Motor neuron (in vitro differentiated cells): ENCODE measurements around the gene MET. TPM values are rescaled to one million over a fixed set of nuclear protein-coding genes. Genes with fewer than 3 reads are reported as not detected.

Experiments
- ATAC-seq, 8 experiments: fragments of 200-7000 bp; cut with Tn5 transposase; replicated peaks in 6 of 8; 2 replicates each; pipeline ENCODE4 v1.8.0; 2021; ENCODE audit warnings: mild to moderate bottlenecking in 8 of 8, moderate library complexity in 8 of 8
- H3K27ac ChIP-seq, 2 donors: fragments of 250-450 bp; sonication (Bioruptor Pico); 2 replicates each; pipeline ENCODE4 v1.9.0; 2021; ENCODE audit warnings: antibody characterized with exemption in 2 of 2, mild to moderate bottlenecking in 2 of 2, moderate library complexity in 1 of 2
- H3K4me1 ChIP-seq, 2 donors: fragments of 250-450 bp; sonication (Bioruptor Pico); replicated peaks in 1 of 2; 2 replicates each; pipeline ENCODE4 v1.6.1; 2021; ENCODE audit warnings: antibody characterized with exemption in 2 of 2, mild to moderate bottlenecking in 2 of 2, moderate library complexity in 1 of 2
- H3K4me3 ChIP-seq, 5 donors: fragments of 250-450 bp; sonication (Bioruptor Pico); 2 replicates each; pipeline ENCODE4 v1.9.0; 2021; ENCODE audit warnings: antibody characterized with exemption in 5 of 5, mild to moderate bottlenecking in 5 of 5, moderate library complexity in 4 of 5
- WGBS, 10 experiments: fragments of 450-650 bp; shearing (Covaris generic); methylation state at CpG; one replicate each; pipeline ENCODE4 v1.0.0; 2022; 5-methylcytosine and 5-hydroxymethylcytosine counted together
- in situ Hi-C, 9 experiments: fragments of 400-800 bp; cut with MboI; loops; one replicate each; pipeline ENCODE4 v1.15.0; 2021; ENCODE audit warnings: low sequenced_read_pairs in 9 of 9, low pct_unique_long_range_greater_than_20kb in 2 of 9; ENCODE audit not compliant: unreplicated experiment in 9 of 9
- total RNA-seq, 8 experiments: library from RNA; unstranded; fragments of 300-600 nt; gene quantifications; 2 replicates each; pipeline versions ENCODE4 v1.2.3 to v1.2.4, GENCODE V29; 2022

Gene MET
- total RNA-seq, 8 experiments from 2014 or later = 1.5 to 52.7 (median 6.9) TPM

GRCh38 chr7:116763647-116764046, 91.7 kb downstream of the MET start:
- Histone ChIP-seq H3K4me1 (no peaks in the 10 kb centered on the region), H3K4me3 (no peak overlapping the region), H3K27ac (no peak overlapping the region)
- in situ Hi-C loops = no loop called here
- ATAC-seq = no peak
- WGBS, 10 experiments = 60 to 100% (median 89%) methylated on average over 1 of the region's 1 CpG

- in situ Hi-C loops = no loop called here
- ATAC-seq = no peak
- Histone ChIP-seq H3K4me3 (no peak overlapping the region), H3K4me1 (no peaks in the 10 kb centered on the region), H3K27ac (no peak overlapping the region)
- 50 to 100% (median 94%) methylated on average over 1 to 3 of the region's 3 CpGs; no CpG with 5 or more reads in 3 of the 10 experiments for WGBS, 10 experiments
Measured at GRCh38 chr7:116766881-116767280, 94.9 kb downstream of the MET start.

GRCh38 chr7:116769546-116769945, 97.5 kb downstream of the MET start:
- 66 to 93% (median 86%) methylated on average over 3 of the region's 3 CpGs; no CpG with 5 or more reads in 4 of the 10 experiments for WGBS, 10 experiments
- in situ Hi-C loops = no loop called here
- peak in 1 of 8 experiments; percentile 20 for ATAC-seq
- Histone ChIP-seq H3K27ac (no peak overlapping the region), H3K4me3 (no peak overlapping the region), H3K4me1 (no peaks in the 10 kb centered on the region)

- WGBS, 10 experiments = 22 to 100% (median 85%) methylated on average over 1 of the region's 1 CpG; no CpG with 5 or more reads in 4 of the 10 experiments
- H3K4me1 ChIP-seq = peaks cover 0 to 8% of the 10 kb centered on the region in 2 donors
- no peak overlapping the region for H3K4me3 ChIP-seq
- ATAC-seq = no peak
- in situ Hi-C loops = no loop called here
- no peak overlapping the region for H3K27ac ChIP-seq
Measured at GRCh38 chr7:116770941-116771340, 98.9 kb downstream of the MET start.

- ATAC-seq = no peak
- H3K4me1 ChIP-seq = peaks cover 0 to 15% of the 10 kb centered on the region in 2 donors
- in situ Hi-C loops = no loop called here
- H3K27ac ChIP-seq = no peak overlapping the region
- no peak overlapping the region for H3K4me3 ChIP-seq
- 83 to 100% (median 95%) methylated on average over 2 to 7 of the region's 7 CpGs; no CpG with 5 or more reads in 1 of the 10 experiments for WGBS, 10 experiments
Measured at GRCh38 chr7:116771640-116772039, 99.6 kb downstream of the MET start.

GRCh38 chr7:116772423-116772863, 100.4 kb downstream of the MET start:
- peak in 3 of 8 experiments; percentile 54 to 74 (median 69) for ATAC-seq
- in situ Hi-C loops = no loop called here
- peaks cover 0 to 23% of the 10 kb centered on the region in 2 donors for H3K4me1 ChIP-seq
- H3K27ac ChIP-seq = no peak overlapping the region
- no peak overlapping the region for H3K4me3 ChIP-seq

GRCh38 chr7:116772926-116773749, 101.1 kb downstream of the MET start:
- Histone ChIP-seq H3K4me1 (peaks cover 0 to 30% of the 10 kb centered on the region in 2 donors), H3K4me3 (no peak overlapping the region), H3K27ac (no peak overlapping the region)
- in situ Hi-C loops = no loop called here
- WGBS, 10 experiments = 43 to 100% (median 80%) methylated on average over 1 to 2 of the region's 2 CpGs; no CpG with 5 or more reads in 3 of the 10 experiments
- ATAC-seq = no peak

- Histone ChIP-seq H3K4me1 (peaks cover 0 to 31% of the 10 kb centered on the region in 2 donors), H3K27ac (no peak overlapping the region), H3K4me3 (no peak overlapping the region)
- in situ Hi-C loops = no loop called here
- peak in 5 of 8 experiments; percentile 25 to 58 (median 43) for ATAC-seq
- 65 to 100% (median 83%) methylated on average over 1 to 2 of the region's 2 CpGs; no CpG with 5 or more reads in 3 of the 10 experiments for WGBS, 10 experiments
Measured at GRCh38 chr7:116776046-116776445, 104.0 kb downstream of the MET start.

- H3K4me1 ChIP-seq = peaks cover 0 to 31% of the 10 kb centered on the region in 2 donors
- H3K27ac ChIP-seq = no peak overlapping the region
- ATAC-seq = peak in 5 of 8 experiments; percentile 63 to 89 (median 77)
- H3K4me3 ChIP-seq = no peak overlapping the region
- in situ Hi-C loops = no loop called here
- 18 to 100% (median 79%) methylated on average over 1 to 3 of the region's 3 CpGs for WGBS, 10 experiments
Measured at GRCh38 chr7:116776610-116777289, 104.8 kb downstream of the MET start.

GRCh38 chr7:116777651-116778281, 105.8 kb downstream of the MET start:
- in situ Hi-C loops = no loop called here
- no peak overlapping the region for H3K4me3 ChIP-seq
- WGBS, 10 experiments = 25 to 100% (median 78%) methylated on average over 1 to 3 of the region's 3 CpGs
- H3K27ac ChIP-seq = no peak overlapping the region
- ATAC-seq = peak in 2 of 8 experiments; percentile 18 to 36
- peaks cover 3 to 36% of the 10 kb centered on the region in 2 donors for H3K4me1 ChIP-seq

- no peak for ATAC-seq
- in situ Hi-C loops = no loop called here
- Histone ChIP-seq H3K4me3 (no peak overlapping the region), H3K4me1 (peaks cover 3 to 38% of the 10 kb centered on the region in 2 donors), H3K27ac (no peak overlapping the region)
- WGBS, 10 experiments = 86 to 100% (median 99%) methylated on average over 1 to 4 of the region's 4 CpGs; no CpG with 5 or more reads in 2 of the 10 experiments
Measured at GRCh38 chr7:116779216-116779615, 107.2 kb downstream of the MET start.

GRCh38 chr7:116779931-116780330, 107.9 kb downstream of the MET start:
- Histone ChIP-seq H3K4me3 (no peak overlapping the region), H3K27ac (no peak overlapping the region), H3K4me1 (peaks cover 3 to 36% of the 10 kb centered on the region in 2 donors)
- in situ Hi-C loops = no loop called here
- ATAC-seq = no peak
- 81 to 100% (median 100%) methylated on average over 1 to 3 of the region's 3 CpGs; no CpG with 5 or more reads in 2 of the 10 experiments for WGBS, 10 experiments

- no peak for ATAC-seq
- 71 to 83% methylated on average over 1 of the region's 1 CpG; no CpG with 5 or more reads in 8 of the 10 experiments for WGBS, 10 experiments
- no peak overlapping the region for H3K27ac ChIP-seq
- no peak overlapping the region for H3K4me3 ChIP-seq
- H3K4me1 ChIP-seq = peaks cover 3 to 33% of the 10 kb centered on the region in 2 donors
- in situ Hi-C loops = no loop called here
Measured at GRCh38 chr7:116780521-116780920, 108.5 kb downstream of the MET start.
